GM19238 (cell line): ENCODE results near the gene SLU7.

ENCODE experiments used
- DNase-seq: peaks from one replicate; pipeline ENCODE4 v3.0.0; 2011; ENCODE audit warnings: low spot score; ENCODE audit not compliant: insufficient read length

The SLU7 gene

DNA sequence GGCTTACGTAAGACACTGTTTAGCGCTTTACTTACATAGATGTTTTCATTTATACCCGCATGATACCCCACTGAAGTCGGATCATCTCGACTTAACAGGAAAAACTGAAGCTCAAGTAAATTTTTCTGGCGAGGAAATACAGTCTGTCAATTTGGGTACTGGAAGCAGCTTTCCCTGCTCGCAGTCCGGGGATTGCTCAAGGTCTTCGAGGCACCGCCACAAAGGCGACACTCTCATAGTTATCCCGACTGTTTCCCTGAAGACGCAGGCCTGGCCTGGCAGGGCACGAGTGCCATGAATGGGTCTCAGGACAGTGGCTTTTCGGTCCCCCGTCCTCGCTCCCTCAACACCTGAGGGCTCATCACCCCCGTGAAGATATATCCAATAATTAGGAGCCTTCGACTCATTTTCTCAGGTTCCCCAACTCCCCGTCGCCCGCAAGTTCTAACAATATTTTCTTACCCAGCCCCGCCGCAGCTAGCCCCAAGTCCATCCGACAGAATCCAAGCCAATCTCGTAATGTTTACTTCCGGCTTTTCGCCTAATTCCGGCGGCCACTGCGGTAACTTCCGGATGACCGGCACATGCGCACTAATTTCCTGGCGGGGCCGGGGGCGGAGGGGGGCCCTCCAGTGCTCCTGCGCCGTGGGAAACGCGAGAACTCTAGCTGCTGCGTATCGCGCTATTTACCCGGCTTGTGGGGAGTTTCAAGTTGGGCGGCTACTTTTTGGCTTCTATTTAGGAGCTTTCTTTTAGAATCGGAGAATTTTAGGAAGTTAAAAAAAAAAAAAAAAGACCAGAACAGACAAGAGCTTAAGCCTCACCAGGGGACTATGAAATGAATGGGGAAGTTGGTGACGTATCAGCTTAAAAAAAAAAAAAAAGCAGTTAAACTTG lies at the start of gene SLU7:
SLU7 (minus strand) TSS at position 521 of the 897 bp plus-strand sequence. CDS start 3,787 bp downstream, outside the sequence.
- DNase-seq, result peak; percentile 70

DNA sequence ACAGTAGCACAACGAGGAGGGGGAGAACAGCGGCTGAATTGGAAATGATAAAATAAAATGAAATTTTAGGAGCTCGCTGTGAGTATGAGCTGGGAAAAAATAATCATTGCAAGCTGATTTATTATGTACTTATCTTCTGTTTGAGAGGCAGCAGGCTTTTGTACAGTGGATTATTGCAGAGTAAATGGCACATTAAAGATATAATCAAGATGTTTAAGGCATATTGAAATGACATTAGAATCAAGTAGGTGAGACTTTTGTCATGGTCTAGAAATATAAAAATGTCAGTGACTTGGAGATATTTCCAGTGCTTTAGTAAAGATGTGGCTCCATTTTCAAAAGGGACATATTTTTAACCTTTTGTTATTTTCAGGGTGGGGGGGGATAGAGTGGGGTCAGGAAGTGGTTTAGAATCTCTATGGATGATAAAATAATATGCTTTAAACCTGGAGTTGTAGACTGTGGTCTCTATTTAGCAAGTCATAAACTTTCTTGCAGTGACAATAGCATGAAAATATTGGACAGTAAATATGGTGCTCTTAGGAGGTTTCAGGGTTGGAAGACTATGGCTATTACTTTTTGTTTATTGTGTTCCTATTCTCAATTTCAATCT lies 49.6 kb upstream of the SLU7 start:
- no peak for DNase-seq

DNA sequence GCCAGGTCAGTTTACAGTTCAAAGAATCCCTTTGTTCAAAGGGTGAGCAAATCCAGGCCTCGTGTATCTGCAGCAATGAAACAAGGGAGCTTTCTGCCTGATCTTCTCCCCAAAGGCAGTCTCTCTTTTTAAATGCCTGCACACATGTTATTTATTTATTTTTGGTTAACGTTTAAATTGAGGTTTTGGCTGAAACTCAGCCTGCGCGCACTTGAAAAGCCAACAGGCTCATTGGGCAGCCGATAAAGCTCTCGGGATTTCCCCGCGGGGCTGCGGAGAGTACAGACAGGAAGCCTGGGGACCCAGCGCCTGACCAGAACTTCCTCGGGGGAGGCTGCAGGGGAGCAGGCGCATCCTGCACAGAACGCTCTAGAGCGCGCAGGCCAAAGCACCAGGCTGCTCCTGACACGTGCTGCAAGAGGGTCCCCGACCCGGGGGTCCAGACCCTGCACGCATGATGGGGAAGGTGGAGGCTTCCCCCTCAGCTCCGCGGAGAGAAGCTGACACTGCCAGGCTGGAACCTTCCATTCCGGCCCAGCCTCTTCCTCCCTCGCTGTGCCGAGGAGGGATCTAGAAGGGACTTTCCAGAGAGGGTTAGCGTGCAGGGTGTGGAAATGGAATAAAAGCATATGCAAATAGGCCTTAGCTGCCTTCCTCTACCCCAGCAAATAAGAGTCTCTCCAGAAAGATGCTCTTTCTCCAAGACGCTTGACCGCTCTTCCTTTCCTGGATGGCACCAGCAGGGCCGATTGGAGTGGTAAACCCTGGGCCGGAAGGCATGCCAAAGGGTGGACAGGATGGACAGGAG lies 48.9 kb upstream of the SLU7 start:
- peak; percentile 68 for DNase-seq

DNA sequence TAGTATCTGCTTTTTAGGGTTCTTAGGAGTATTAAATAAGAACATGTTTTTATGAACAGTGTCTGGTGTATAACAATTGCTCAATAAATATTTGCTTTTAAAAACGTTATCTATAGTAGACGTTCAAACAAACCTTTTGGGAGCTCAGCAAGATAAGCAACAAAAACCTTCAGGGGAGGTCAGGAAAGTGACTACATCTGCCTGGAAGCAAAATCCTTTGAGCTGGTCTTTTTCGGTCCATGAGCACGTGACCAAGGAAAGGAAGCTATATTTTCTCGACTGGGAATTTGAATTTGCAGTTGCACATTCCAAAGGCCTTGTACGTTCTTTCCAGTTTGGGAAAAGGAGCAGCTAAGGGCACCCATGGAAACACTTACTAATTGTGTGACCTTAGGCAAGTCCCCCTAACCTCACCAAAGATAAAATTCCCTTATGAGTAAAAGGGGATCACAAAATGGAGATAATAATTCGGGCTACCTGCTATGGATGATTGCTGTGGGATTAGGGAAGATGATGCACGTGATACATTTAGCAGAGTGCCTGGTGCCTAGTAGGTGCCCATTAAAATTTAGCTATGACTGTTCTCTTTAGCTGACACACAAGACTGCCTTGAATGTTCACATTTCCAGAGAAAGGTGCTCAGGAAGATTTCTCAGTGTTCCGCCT lies 48.1 kb upstream of the SLU7 start:
- DNase-seq, result no peak

DNA sequence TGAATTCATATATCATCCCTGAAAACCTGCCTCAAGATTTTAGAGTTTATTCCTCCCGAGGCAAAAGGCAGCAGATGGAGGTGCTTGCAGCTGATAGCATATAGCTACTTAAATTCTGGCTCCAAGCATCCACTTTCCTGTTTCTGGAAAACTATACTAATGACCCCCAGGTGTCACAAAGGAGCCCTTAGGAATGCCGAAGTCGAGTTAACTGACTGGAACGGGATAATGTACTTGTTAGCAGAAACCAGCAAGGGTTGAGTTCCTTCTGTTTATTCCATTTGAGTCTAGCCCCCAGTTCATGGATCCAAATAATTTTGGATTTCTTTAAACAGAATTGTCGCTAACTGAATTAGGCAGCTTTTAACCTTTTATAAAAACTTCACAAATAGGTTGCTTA lies 47.2 kb upstream of the SLU7 start:
- DNase-seq, result no peak

DNA sequence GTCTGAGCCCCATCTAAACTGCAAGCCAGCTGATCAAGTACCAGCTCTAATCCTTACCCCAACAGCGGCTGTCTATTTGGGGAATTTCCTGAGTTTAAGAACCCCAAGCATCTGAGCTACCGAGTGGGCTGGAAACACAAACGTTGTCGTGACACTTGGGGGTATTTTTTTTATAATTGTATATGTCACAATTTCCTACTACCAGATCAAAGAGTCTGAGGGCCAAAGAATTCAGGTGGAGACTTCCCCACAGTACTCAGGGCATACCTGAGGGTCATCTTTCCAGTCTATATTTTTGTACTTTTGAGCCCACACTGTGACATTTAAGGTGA lies 45.6 kb upstream of the SLU7 start:
- no peak for DNase-seq

DNA sequence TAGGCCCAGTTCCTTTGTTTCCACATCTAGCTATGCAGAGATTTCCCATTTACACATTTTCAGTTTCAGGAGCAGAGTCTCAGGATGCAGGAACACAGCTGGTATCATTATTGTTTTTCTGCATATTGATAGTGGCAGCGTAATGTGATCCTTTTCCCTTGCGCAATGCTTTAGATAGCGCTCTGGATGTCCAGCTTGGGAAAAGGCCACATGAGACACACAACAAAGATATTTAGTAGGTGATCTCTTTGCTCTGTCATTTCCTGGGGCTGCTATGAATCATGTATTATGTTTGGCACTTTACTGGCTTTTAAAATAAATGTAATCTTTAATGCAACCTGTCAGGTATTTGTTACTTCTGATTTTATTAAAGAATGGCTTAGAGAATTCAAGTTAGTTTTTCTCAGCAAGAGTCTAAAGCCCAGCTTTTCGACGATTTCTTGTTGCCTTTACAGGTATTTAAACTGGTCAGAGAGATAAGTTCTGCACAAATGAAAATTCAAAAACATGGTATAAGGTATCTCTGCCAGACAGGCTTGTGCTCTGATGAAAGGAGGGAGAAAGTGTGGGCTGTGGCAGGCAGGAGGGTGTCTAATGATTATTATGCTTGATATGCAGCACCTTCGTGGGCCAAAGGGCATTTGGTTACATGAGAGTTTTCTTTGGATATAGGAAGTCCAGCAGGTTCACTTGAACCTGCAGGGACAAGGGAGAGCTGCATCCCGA lies 45.0 kb upstream of the SLU7 start:
- no peak for DNase-seq

DNA sequence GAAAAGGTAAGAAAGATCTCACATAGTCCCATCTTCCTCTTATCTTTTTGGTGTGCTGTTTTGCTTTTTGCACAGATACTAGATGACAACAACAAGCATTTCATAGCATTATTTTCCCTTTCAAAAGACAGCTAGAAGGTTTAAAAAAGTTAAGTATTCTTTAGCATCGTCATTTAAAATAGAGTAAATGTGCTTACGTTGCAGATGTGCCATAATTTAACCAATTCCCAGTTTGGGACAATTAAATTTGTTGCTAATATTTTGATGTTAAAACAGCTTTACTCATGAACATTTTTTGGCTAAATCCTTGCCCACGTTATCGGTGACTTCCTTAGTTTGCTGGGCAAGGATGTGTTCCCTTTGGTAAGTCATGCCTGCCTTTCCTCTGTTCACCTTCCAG lies 44.3 kb upstream of the SLU7 start:
- DNase-seq, result no peak

DNA sequence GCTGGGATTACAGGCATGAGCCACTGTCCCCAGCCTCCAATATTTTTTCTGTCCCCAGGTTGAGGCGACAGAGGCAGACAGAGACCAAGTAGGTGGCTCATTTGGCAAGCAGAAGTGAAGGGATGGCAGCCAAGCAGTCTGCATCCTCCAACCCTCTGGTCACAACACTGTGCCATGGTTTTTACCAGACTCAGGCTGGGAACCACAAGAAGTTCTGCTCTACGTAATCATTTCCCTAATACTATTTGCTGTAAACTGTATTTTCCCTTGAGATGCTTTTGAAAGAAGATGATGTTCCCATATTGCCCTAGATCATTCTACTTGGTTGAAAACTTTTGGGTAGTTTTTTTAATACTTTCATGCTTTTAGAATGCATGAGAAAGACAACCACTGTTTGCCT lies 43.3 kb upstream of the SLU7 start:
- DNase-seq, result no peak

DNA sequence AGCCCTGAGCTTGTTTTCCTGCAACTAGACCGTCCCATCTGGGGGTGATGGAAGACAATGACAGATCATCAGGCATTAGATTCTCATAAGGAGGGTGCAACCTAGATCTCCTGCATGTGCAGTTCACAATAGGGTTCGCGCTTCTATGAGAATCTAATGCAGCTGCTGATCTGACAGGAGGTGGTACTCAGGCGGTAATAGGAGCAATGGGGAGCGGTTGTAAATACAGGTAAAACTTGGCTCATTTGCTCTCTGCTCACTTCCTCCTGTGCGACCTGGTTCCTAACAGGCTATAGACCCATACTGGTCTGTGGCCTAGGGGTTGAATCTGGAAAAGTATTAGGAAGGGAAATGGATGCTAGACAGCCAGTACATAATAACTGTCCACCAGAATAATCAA lies 42.5 kb upstream of the SLU7 start:
- DNase-seq, result no peak

DNA sequence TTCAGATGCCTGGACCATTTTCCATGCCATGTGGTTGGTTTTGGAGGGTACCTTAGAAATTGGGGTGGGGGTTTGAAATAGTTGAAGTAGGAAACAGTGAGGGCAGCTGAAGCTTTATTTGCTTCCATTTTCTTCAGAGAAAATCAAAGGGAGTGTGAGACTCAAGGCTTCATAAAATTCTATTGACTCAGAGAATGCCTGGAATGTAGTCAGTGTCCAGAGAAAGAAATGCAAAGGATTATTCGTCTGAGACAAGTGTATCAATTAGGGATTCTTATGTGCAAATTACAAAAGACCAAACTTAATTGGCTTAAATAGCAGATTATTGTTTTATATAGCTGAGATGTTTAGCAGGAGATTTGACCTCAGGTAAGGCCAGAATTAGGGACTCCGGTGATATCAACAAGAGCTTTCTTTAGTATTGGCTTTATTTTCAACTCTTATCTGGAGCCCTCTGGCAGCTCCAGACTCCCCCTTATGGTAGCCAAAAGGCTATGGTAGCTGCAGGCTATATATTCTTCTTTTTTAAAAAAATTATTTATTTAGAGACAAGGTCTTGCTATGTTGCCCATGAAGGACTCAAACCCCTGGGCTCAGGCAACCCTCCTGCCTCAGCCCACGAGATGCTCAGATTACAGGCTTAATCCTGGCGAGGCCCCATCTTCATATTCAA lies 41.6 kb upstream of the SLU7 start:
- DNase-seq, result no peak

DNA sequence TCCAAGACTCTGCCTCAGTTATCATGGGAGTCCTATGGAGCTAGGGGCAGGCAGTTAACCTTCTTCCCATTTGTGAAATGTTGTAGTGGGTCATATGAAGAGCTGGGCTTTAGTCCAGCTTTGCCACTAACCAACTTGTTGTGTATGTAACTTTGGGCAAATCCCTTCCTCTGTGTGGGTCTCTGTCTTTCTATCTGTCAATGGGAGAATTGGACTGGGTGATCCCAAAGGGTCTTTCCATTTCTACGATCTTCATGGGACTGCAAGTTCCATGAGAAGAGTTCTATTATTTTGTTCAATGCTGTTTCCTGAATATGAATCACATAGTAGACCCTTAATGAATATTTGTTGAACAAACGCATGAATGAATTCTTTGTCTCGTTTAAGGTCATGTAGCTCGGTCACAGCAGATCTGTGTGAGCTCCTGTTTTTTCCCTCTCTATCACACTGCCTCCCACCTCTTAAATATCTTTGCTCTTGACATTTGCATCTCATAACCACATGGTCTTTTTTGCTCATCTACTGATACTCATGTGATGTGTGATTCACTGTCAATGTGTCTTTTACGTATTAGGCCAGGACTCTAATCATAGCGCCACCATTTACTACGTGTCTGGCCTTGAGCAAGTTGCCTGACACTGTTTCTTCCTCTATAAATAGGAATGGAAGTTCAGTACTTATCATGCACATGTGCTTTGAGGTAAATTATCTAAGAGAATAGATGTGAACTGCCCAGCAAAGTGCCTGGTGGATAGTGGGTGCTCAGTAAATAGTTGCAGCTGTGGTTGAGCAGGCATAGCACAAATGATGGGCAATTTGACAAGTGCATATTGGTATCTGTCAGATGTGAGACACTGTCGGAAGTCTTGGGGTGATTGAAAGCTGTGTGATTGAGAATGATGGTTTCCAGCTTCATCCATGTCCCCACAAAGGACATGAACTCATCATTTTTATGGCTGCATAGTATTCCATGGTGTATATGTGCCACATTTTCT lies 40.2 kb upstream of the SLU7 start:
- DNase-seq, result no peak

DNA sequence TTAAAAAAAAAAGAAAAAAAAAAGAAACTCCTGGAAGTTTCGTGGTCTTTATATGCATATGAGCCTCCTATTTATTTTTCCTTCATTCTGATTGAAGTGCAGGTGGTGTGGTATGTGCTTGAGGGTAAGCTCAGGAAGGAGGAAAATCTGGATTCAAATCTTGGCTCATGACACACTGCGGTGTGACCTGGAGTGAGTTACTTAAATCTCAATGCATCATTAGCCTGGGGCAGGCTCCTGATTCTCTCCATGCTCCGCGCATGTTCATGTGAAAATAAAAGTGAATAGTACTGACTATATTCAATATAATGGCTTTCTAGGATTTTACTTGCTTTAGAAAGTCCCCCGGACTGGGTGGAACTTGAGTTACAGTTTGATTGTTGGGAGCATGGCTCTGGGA lies 38.4 kb upstream of the SLU7 start:
- DNase-seq, result no peak

DNA sequence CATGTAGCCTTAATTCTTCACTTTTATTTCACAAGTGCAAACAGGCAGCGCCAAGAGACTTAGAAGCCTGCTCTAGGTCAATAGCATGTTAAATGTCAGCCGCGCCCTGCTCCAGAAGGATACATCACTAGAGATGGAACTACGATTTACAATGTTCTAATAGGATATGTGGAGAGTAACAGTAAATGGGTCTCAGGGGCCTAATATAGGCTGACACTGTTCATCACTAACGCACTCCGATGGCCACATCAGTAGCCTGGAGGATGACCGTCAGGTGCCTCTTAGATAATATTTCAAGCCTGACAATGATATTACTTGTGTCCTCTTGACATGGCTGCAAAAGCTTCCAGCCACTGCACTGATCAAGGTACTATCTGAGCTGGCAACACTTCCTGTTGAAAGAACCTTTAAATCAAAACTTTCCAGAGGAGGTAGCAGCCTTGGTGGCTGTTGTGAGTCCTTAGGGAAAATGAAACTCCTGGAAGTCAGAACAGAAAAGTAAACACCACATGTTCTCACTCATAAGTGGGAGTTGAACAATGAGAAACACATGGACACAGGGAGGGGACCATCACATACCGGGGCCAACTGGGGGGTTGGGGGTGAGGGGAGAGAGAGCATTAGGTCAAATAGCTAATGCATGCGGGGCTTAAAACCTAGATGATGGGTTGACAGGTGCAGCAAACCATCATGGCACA lies 37.7 kb upstream of the SLU7 start:
- no peak for DNase-seq

DNA sequence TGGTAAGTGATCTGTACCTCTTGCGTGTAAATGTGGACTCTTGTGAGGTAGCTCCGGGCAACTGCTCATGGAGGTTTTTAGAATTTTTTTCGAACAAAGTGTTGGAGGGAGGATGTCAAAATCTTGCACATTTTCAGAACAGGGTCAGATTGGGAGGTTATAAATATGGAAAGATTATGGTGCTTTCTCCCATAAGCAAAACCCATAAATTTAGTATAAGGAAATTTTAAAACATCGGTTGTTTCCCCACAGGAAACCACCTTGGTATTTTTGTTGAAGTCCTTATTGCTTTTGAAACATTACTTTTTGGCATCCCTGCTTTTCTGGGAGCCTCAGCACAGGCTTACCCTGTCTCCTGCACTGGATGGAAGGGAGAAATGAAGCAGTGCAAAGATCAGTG lies 36.7 kb upstream of the SLU7 start:
- no peak for DNase-seq

DNA sequence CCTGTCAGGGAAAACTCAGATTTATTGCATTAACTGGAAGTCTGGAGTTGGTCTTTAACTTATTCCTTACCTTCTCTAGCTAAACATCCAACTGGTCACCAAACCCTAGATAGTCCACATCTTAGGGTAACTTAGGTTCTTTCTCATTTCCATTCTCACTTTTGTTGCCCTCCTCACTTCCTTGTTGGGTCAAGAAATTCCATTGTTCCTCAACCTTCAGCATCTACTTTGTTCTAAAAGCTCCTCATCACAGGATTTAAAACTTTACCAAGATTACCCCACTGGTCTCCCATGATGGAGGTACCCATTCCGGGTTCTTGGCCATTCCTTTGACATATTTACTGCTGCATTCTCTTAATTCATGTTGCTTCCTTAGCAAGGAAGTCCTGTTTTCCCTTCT lies 34.9 kb upstream of the SLU7 start:
- DNase-seq, result no peak

DNA sequence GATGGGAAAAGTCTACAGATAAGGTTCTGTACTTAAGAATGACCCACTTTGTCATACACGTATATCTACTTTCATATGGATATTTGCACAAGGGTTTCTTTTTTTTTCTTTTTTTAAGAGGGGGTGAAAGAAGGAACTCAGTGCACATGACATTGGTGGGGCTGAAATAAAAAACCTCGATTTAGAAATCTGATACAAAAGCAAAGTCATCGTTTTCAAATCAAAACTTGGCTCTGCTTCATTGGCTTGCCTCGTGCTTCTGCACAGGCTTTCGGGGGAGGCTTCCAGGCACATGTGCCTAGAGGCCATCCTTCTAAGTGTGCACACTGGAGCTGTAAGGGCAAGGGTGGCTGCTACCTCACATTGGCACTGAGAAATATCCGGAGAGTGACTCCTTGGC lies 33.9 kb upstream of the SLU7 start:
- DNase-seq, result no peak

DNA sequence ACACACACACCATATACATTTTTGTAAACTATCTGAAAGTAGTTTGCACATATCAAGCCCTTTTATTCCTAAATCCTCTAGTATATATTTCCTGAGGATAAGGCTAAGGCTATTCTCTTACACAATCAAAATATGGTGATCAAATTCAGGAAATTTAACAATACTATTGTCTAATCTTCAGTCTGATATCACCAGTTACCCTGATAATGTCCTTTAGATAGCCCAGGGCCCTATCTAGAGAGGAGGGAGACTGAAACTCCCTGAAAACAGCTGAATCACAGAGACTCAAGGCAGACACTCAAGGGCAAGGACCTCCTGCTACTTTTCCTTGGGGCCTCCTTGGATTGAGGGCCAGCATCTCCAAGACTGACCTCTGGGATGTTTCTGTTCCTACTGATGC lies 33.2 kb upstream of the SLU7 start:
- DNase-seq, result no peak

DNA sequence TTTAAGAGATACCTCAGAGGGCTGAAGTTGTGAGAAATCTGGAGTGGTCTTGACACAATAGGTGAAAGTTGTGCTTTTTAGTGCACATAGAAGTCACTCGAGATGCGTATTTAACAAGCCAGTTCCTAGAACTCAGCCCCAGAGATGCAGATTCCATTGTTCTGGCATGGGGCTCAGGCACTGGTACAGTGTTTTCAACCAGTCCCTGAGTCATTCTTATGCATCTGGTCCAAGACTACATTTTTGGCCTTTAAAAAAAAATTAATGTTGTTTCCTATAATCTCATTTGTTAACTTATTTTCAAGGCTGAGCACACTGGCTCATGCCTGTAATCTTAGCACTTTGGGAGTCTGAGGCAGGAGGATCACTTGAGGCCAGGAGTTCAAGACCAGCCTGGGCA lies 32.4 kb upstream of the SLU7 start:
- no peak for DNase-seq
